NT2/D1 (cell line): ENCODE results near the gene PTGR3.

ENCODE experiments used
- SUZ12 ChIP-seq: IDR thresholded peaks from 2 replicates; pipeline ENCODE4 v1.6.1; 2011; ENCODE audit not compliant: insufficient read length, insufficient read depth; ENCODE audit errors: extremely low read depth
- YY1 ChIP-seq: IDR thresholded peaks from 2 replicates; pipeline ENCODE4 v1.6.1; 2011; ENCODE audit not compliant: insufficient read length, insufficient read depth
- ZNF274 ChIP-seq: IDR thresholded peaks from 2 replicates; pipeline ENCODE4 v1.6.1; 2011; ENCODE audit warnings: mild to moderate bottlenecking, low read depth, low read length

DNA sequence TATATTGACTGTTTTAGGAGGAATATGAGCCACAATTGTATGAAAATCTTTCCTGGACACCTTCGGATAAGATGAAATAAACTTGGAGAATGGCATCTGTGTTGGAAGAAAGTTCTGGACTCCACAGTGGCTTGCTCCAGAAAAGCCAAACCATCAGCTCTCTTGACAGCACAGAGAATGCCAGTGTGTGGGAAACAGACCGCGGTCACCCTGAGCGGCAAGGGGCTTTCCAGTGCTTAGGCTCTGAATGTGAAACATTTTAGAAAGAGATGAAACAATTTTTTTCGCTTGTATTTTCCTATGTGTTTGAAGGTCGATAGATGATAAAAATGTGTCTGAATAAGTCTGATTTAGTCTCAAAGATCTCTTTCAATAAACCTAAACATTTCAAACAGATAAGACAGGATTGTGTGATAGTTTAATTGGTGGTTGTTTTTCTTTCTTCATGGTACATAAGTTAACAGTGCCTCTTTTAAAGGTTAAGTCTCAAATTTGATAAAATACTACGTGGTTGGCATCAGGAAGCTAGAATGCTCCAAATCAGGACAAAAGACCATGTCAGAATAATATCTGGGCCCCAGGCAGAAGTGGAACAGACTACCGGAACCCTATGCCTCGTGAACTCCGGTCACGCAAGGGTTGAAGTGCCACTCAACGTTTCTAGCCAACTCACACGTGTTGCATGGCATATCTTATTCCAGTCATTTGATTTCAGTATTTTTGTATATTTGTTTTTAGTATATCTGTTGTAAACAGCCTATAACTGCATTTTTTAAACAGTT, 28.9 kb downstream of the PTGR3 start:
- no peak for TF ChIP-seq ZNF274
- no peak for TF ChIP-seq SUZ12
- no peak for TF ChIP-seq YY1
